22Rv1 (cell line): ENCODE measurements around the gene ACOXL.

ENCODE experiments used
- CTCF ChIP-seq: fragments of 450-650 bp; IDR thresholded peaks from 2 replicates; pipeline ENCODE4 v1.5.1; 2017; ENCODE audit warnings: mild to moderate bottlenecking
- ZFX ChIP-seq: fragments of 450-650 bp; IDR thresholded peaks from 2 replicates; pipeline ENCODE4 v1.6.1; 2017; ENCODE audit warnings: antibody characterized with exemption, borderline replicate concordance

- TF ChIP-seq CTCF (no peak), ZFX (no peak)
Observed at GRCh38 chr2:110691612-110692258, 40.6 kb upstream of the ACOXL start.
